CD4-positive, alpha-beta T cell treated with Interleukin-2 at 100 ng/mL for 4 hours (primary cell): ENCODE measurements around the gene TNFSF9.
A peak's percentile ranks its signal among the peaks of the same experiment; 100 is the strongest.
"Not testable (repeated sequence)": the region's sequence is repeated elsewhere in the genome, so short reads cannot be mapped to it uniquely, and the experiment has no call there.

Experiments used
- DNase-seq: peaks from one replicate; pipeline ENCODE4 v3.0.0-alpha.2; 2020; ENCODE audit warnings: low spot score

TNFSF9 gene

DNA sequence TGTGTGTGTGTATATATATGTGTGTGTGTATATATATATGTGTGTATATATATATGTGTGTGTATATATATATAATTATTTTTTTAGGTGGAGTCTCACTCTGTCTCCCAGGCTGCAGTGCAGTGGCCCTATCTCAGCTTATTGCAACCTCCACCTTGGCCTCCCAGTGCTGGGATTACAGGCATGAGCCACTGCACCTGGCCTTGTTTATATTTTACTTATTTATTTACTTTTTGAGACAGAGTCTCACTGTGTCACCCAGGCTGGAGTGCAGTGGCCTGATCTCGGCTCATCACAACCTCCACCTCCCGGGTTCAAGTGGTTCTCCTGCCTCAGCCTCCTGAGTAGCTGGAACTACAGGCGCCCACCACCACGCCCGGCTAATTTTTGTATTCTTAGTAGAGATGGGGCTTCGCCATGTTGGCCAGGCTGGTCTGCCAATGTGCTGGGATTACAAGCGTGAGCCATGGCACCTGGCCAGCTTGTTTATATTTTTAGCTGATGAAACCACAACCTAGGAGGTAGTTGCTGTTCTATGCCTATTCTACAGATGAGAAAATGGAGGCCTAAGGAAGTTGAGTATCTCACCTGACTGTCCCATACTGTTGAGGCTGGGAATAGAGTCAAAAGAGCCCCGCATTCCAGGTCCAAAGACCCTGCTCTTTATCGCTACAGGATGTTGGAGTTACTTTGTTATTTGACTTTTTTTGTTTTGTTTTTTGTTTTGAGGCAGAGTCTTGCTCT, 22.6 kb upstream of the TNFSF9 start:
- not testable (repeated sequence) for DNase-seq

DNA sequence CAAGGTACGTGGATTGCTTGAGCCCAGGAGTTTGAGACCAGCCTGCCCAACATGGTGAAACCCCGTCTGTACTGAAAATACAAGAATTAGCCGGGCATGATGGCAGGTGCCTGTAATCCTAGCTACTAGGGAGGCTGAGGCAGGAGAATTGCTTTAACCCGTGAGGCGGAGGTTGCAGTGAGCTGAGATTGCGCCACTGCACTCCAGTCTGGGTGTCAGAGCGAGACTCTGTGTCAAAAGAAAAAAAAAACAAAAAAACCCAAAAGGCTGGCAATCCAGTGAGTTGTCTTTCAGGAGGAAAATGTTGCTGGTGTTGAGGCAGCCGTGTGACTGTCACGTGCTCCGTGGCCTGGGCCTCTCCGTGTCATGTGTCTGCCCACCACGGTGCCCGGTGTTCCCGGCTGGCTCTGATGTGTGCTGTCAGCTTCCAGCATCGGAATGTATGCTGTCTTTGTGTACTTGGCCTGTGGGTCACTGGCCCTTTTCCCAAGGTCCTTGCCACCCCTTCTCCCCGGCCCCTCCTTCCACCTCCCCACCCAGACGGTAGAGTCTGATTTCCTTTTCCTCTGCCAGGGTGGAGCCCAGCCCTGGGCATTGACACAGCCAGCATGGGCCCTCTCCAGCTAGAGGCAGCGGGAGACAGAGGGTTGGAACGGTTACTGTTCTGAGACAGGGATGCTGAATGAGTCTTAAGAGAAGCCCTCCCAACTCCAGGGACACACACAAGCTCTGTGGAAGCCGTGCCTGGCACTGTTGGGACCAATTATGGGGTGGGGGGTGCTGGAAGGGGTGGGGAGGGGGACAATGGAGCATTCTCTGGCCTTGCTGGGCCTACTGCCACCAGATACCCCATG, 21.5 kb upstream of the TNFSF9 start:
- DNase-seq = no peak

DNA sequence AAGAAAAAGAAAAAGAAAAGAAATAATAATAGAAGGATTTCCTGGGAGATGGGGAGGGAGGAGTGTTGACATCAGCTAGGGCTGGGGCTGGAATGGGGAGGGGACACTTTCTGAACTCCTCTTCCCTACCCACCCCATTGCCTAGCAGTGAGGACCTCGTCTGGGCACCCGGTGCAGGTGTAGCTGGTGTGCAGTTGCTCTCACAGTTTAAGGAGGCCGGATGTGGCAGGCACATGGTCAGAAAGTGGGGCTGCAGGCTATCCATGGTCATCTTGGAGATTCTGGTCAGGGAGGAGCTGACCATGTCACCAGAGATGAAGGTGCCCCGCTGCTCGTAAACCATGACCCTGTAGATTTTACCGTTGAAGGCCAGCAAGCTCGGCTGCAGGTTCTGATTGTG, 20.2 kb upstream of the TNFSF9 start:
- DNase-seq = no peak

DNA sequence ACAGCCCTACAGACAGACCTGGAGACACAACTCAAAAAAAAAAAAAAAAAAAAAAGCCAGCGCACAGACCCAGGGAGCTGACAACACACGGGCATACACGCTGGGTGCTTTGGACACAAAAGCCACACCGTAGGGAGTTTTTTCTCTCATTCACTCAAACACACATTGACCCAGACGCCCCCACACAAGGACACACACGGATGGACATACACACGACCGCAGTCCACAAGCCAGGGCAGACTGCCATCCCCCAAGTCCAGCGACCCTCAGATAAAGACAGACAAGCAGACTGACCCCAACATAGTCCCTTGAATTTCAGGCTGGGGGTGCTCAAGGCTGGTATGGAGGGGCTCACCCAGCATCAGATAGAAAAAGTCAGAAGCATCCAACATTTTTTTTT, 16.7 kb upstream of the TNFSF9 start:
- DNase-seq = no peak

GRCh38 chr19:6514926-6515544, 15.8 kb upstream of the TNFSF9 start:
- DNase-seq = no peak

GRCh38 chr19:6516018-6516658, 14.7 kb upstream of the TNFSF9 start:
- DNase-seq = peak; percentile 68

- peak; percentile 90 for DNase-seq
Measured at GRCh38 chr19:6516659-6517291, 14.1 kb upstream of the TNFSF9 start.

GRCh38 chr19:6518145-6518911, 12.5 kb upstream of the TNFSF9 start:
- DNase-seq = no peak

DNA sequence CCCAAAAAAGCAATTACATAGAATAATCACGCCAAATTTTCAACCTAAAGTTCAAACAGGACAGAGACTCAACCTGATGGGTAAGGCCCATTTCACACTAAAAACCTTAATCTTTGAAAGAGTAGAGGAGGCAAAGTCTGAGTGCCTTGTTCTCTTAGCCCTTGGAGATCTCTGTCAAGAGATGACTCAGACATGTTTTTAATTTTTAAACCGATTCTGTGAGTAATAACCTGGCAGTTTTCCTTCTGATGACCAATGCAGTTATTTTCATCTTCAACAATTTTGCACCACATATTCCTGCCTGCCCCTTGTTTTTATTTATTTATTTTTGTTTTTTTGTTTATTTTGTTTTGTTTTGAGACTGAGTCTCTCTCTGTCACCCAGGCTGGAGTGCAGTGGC, 11.5 kb upstream of the TNFSF9 start:
- no peak for DNase-seq

- peak; percentile 74 for DNase-seq
Measured at GRCh38 chr19:6521718-6522646, 8.8 kb upstream of the TNFSF9 start.

GRCh38 chr19:6522712-6523111, 8.1 kb upstream of the TNFSF9 start:
- DNase-seq = no peak

DNA sequence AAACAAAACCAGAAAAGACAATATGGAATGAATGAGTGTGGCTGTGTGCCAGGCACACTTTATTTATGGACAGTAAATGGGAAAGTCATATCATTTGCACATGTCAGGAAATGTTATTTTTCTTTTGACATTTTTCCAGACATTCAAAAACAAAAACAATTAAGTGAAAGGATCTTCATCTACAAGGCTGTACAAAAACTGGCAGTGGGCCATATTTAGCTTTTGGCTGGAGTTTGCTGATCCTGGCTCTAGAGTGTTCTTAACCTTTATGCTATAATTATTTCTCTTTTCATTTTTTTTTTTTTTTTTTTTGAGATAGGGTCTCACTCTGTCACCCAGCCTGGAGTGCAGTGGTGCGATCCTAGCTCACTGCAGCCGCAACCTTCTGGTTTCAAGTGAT, 6.5 kb upstream of the TNFSF9 start:
- no peak for DNase-seq

GRCh38 chr19:6527893-6528543, 2.8 kb upstream of the TNFSF9 start:
- no peak for DNase-seq

GRCh38 chr19:6528544-6529121, 2.2 kb upstream of the TNFSF9 start:
- DNase-seq = no peak

GRCh38 chr19:6529351-6529750, 1.5 kb upstream of the TNFSF9 start:
- no peak for DNase-seq

GRCh38 chr19:6529937-6530385, 865 bp upstream of the TNFSF9 start:
- DNase-seq = no peak

- DNase-seq = no peak
Measured at GRCh38 chr19:6531163-6531955, 533 bp downstream of the TNFSF9 start.

DNA sequence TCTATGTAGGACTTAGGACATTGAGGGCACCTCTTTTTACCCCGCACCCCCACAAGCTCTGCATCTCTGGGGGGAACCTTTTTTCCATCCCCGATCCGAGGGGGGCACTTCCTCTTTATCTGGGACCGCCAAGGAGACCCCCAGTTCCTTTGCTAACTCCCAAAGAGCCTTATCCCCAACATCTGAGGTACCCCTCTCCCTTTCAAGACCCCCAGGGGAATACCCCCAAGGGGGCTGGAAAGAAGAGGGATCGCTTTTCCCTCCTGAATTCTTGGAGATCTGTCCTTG, 1.1 kb downstream of the TNFSF9 start:
- no peak for DNase-seq
